ENCODE measurements around the gene TAS1R2. TPM values are rescaled to one million over a fixed set of nuclear protein-coding genes. Genes with fewer than 3 reads are reported as not detected.

The TAS1R2 gene
- total RNA-seq, 2 donors from 2014 or later = not detected

GRCh38 chr1:18885311-18886002 lies 26.0 kb upstream of the TAS1R2 start:
- no peak for ATAC-seq
- intact Hi-C loops (cut with DNase I) = no loop called here

GRCh38 chr1:18884727-18885126 lies 25.3 kb upstream of the TAS1R2 start:
- intact Hi-C loops (cut with DNase I) = loop anchor here in 1 of 2 donors (5.0 kb wide), 1 partner anchor 213 kb away; no protein-coding TSS in a partner anchor
- DNase-seq (no peak), ATAC-seq (no peak)

More at GRCh38 chr1:18885311-18886002, 26.0 kb upstream of the TAS1R2 start:
- DNase-seq = no peak

GRCh38 chr1:18884419-18884717 lies 24.9 kb upstream of the TAS1R2 start:
- no peak for DNase-seq
- intact Hi-C loops (cut with DNase I) = loop anchor here in 1 of 2 donors (5.0 kb wide), 1 partner anchor 213 kb away; no protein-coding TSS in a partner anchor
- ATAC-seq = no peak

GRCh38 chr1:18883636-18884418 lies 24.4 kb upstream of the TAS1R2 start:
- ATAC-seq = peak; percentile 55 to 63
- intact Hi-C loops (cut with DNase I) = loop anchor here in 1 of 2 donors (5.0 kb wide), 1 partner anchor 213 kb away; no protein-coding TSS in a partner anchor
- DNase-seq = peak; percentile 77

GRCh38 chr1:18883079-18883478 lies 23.6 kb upstream of the TAS1R2 start:
- no peak for ATAC-seq
- intact Hi-C loops (cut with DNase I) = loop anchor here in 1 of 2 donors (5.0 kb wide), 1 partner anchor 214 kb away; no protein-coding TSS in a partner anchor
- DNase-seq = no peak

- DNase-seq = no peak
- intact Hi-C loops (cut with DNase I) = loop anchor here in 1 of 2 donors (5.0 kb wide), 1 partner anchor 215 kb away; no protein-coding TSS in a partner anchor
- ATAC-seq = no peak
Observed at GRCh38 chr1:18882486-18882885, 23.0 kb upstream of the TAS1R2 start.

- intact Hi-C loops (cut with DNase I) = loop anchor here in 1 of 2 donors (5.0 kb wide), 1 partner anchor 215 kb away; no protein-coding TSS in a partner anchor
- DNase-seq (no peak), ATAC-seq (no peak)
Observed at GRCh38 chr1:18881642-18882431, 22.4 kb upstream of the TAS1R2 start.

- intact Hi-C loops (cut with DNase I) = loop anchor here in 1 of 2 donors (5.0 kb wide), 1 partner anchor 216 kb away; no protein-coding TSS in a partner anchor
- DNase-seq (no peak), ATAC-seq (no peak)
Observed at GRCh38 chr1:18881164-18881563, 21.7 kb upstream of the TAS1R2 start.

GRCh38 chr1:18880585-18880984 lies 21.1 kb upstream of the TAS1R2 start:
- ATAC-seq (no peak), DNase-seq (no peak)
- intact Hi-C loops (cut with DNase I) = loop anchor here in 1 of 2 donors (5.0 kb wide), 1 partner anchor 217 kb away; no protein-coding TSS in a partner anchor

GRCh38 chr1:18879791-18880309 lies 20.4 kb upstream of the TAS1R2 start:
- DNase-seq (no peak), ATAC-seq (no peak)
- intact Hi-C loops (cut with DNase I) = loop anchor here in 1 of 2 donors (5.0 kb wide), 1 partner anchor 217 kb away; no protein-coding TSS in a partner anchor

GRCh38 chr1:18879215-18879790 lies 19.8 kb upstream of the TAS1R2 start:
- ATAC-seq = no peak
- no peak for DNase-seq
- intact Hi-C loops (cut with DNase I) = no loop called here

GRCh38 chr1:18878538-18879214 lies 19.2 kb upstream of the TAS1R2 start:
- no peak for DNase-seq
- no peak for ATAC-seq
- intact Hi-C loops (cut with DNase I) = no loop called here

- ATAC-seq (no peak), DNase-seq (no peak)
- intact Hi-C loops (cut with DNase I) = no loop called here
Observed at GRCh38 chr1:18877282-18877681, 17.8 kb upstream of the TAS1R2 start.

GRCh38 chr1:18876210-18876609 lies 16.8 kb upstream of the TAS1R2 start:
- intact Hi-C loops (cut with DNase I) = no loop called here
- ATAC-seq (no peak), DNase-seq (no peak)

GRCh38 chr1:18875796-18876128 lies 16.3 kb upstream of the TAS1R2 start:
- DNase-seq (no peak), ATAC-seq (no peak)
- intact Hi-C loops (cut with DNase I) = loop anchor here in 1 of 2 donors (2.0 kb wide), 1 partner anchor 279 kb away; no protein-coding TSS in a partner anchor

- ATAC-seq (peak; percentile 74 to 79), DNase-seq (peak; percentile 82)
- intact Hi-C loops (cut with DNase I) = loop anchor here in 1 of 2 donors (2.0 kb wide), 1 partner anchor 278 kb away; no protein-coding TSS in a partner anchor
Observed at GRCh38 chr1:18875107-18875795, 15.8 kb upstream of the TAS1R2 start.

- no peak for DNase-seq
- intact Hi-C loops (cut with DNase I) = loop anchor here in 1 of 2 donors (2.0 kb wide), 1 partner anchor 278 kb away; no protein-coding TSS in a partner anchor
- ATAC-seq = no peak
Observed at GRCh38 chr1:18874600-18874999, 15.1 kb upstream of the TAS1R2 start.
